PC-3 (cell line): Measurements from ENCODE around the gene FAM118B. TPM values are rescaled to one million over a fixed set of nuclear protein-coding genes. Genes with fewer than 3 reads are reported as not detected.

Experiments used
- ATAC-seq: fragments of 200-7000 bp; cut with Tn5 transposase; 2 replicates; pipeline ENCODE4 v1.9.1; 2020; ENCODE audit warnings: mild to moderate bottlenecking, moderate library complexity
- BruUV-seq: library from RNA; stranded (reverse); fragments of 400-500 nt; replicated peaks from 2 replicates; lab custom pipeline; 2021; lab: Mats Ljungman, UMichigan
- CTCF ChIA-PET: fragments of 300-600 bp; sonication (Branson Sonifier 250); formaldehyde crosslinking; loops from one replicate; lab custom pipeline; 2022; ENCODE audit warnings: antibody characterized with exemption; lab: Charles Lee
- POLR2A ChIA-PET: fragments of 300-600 bp; sonication (Branson Sonifier 250); formaldehyde crosslinking; loops from one replicate; lab custom pipeline; 2022; ENCODE audit warnings: antibody characterized with exemption; ENCODE audit not compliant: unreplicated experiment; lab: Charles Lee
- DNase-seq: peaks from one replicate; pipeline ENCODE4 v3.0.0-alpha.2; 2015
- H2AFZ ChIP-seq: fragments of 300-600 bp; sonication (generic); 2 replicates; pipeline ENCODE4 v1.6.0; 2016; ENCODE audit warnings: antibody characterized with exemption, low read length
- H3F3A ChIP-seq: fragments of 300-600 bp; sonication (generic); one replicate; pipeline ENCODE4 v1.6.0; 2017; ENCODE audit warnings: antibody characterized with exemption, low read length, control low read depth, mild to moderate bottlenecking; ENCODE audit not compliant: unreplicated experiment
- H3K27ac ChIP-seq: fragments of 300-600 bp; sonication (generic); 2 replicates; pipeline ENCODE4 v1.5.1; 2016; ENCODE audit warnings: mild to moderate bottlenecking, low read length
- H3K27me3 ChIP-seq: fragments of 300-600 bp; sonication (generic); 2 replicates; pipeline ENCODE4 v1.6.1; 2016; ENCODE audit warnings: low read length, mixed read lengths
- H3K36me3 ChIP-seq: fragments of 300-600 bp; sonication (generic); 2 replicates; pipeline ENCODE4 v1.6.1; 2016; ENCODE audit warnings: low read depth, mixed run types, low read length, mixed read lengths
- H3K4me1 ChIP-seq: fragments of 300-600 bp; sonication (generic); 2 replicates; pipeline ENCODE4 v1.5.1; 2016; ENCODE audit warnings: low read length; ENCODE audit not compliant: insufficient read depth
- H3K4me2 ChIP-seq: fragments of 300-600 bp; sonication (generic); 2 replicates; pipeline ENCODE4 v1.6.0; 2016; ENCODE audit warnings: low read length
- H3K4me3 ChIP-seq: fragments of 300-600 bp; sonication (generic); 2 replicates; pipeline ENCODE4 v1.5.1; 2016; ENCODE audit warnings: mild to moderate bottlenecking, low read length, mixed read lengths
- H3K79me2 ChIP-seq: fragments of 300-600 bp; sonication (generic); 2 replicates; pipeline ENCODE4 v1.6.1; 2017; ENCODE audit warnings: low read length, mixed read lengths
- H3K9ac ChIP-seq: fragments of 300-600 bp; sonication (generic); 2 replicates; pipeline ENCODE4 v1.6.0; 2016; ENCODE audit warnings: mild to moderate bottlenecking, low read length
- H3K9me2 ChIP-seq: fragments of 300-600 bp; sonication (generic); replicated peaks from 2 replicates; pipeline ENCODE4 v1.6.1; 2016; ENCODE audit warnings: mixed run types, low read length, mixed read lengths
- H3K9me3 ChIP-seq: fragments of 300-600 bp; sonication (generic); 2 replicates; pipeline ENCODE4 v1.6.1; 2016; ENCODE audit warnings: low read length, mixed read lengths
- H4K20me1 ChIP-seq: fragments of 300-600 bp; sonication (generic); 2 replicates; pipeline ENCODE4 v1.6.1; 2016; ENCODE audit warnings: low read length, mixed read lengths
- EZH2 ChIP-seq: fragments of 300-600 bp; sonication (generic); IDR thresholded peaks from one replicate; pipeline ENCODE4 v1.6.1; 2017; ENCODE audit warnings: antibody characterized with exemption, mild to moderate bottlenecking, low read length; ENCODE audit not compliant: unreplicated experiment
- EZH2phosphoT487 ChIP-seq: fragments of 300-600 bp; sonication (generic); IDR thresholded peaks from 2 replicates; pipeline ENCODE4 v1.6.1; 2018; ENCODE audit warnings: mild to moderate bottlenecking, antibody characterized with exemption, low read length, borderline replicate concordance
- intact Hi-C: fragments of 100-400 bp; cut with micrococcal nuclease; formaldehyde crosslinking; loops from 2 replicates; pipeline ENCODE4 v1.9.0; 2023
- total RNA-seq: library from RNA; depleted of rRNA; stranded (reverse); fragments of >200 nt; gene quantifications from 2 replicates; pipeline ENCODE4 v1.2.3, GENCODE V29; 2014
- TF ChIP-seq, protein P1 (sequence below): fragments of 300-600 bp; sonication (generic); conservative IDR thresholded peaks from 2 replicates; pipeline ENCODE4 v1.5.1; 2017; ENCODE audit warnings: antibody characterized with exemption, low read depth, mild to moderate bottlenecking, low read length

The FAM118B gene
- total RNA-seq, 1 experiment from 2014 or later: 24.3 TPM

DNA sequence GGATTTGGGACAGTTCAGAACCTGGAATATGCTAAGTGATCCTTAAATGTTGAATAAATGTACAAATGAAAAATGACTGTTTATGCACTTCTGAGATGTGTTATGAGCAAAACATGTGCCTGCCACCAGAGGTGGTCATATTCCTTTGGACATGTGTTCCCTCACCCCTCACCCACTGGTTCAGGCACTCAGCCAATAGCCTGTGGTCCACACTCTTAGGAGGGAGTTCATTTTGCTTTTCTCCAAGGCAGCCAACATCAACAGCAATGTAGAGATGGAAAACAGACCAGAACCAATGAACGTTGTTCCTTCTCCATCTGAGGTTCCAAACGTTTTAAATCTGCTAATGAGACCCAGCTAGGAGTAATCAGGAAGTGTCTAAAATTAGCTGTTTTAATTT is 44.1 kb upstream of the FAM118B start:
- Histone ChIP-seq H3K36me3 (no peaks in the 10 kb centered on the region), H3K4me3 (no peak overlapping the region), H3K4me2 (no peak overlapping the region), H3K27ac (no peak overlapping the region), H3K9me2 (no peaks in the 10 kb centered on the region), H3K9ac (no peak overlapping the region), H4K20me1 (no peaks in the 10 kb centered on the region), H3K9me3 (no peaks in the 10 kb centered on the region), H3K4me1 (no peaks in the 10 kb centered on the region), H3F3A (no peaks in the 10 kb centered on the region), H3K27me3 (no peaks in the 10 kb centered on the region), H2AFZ (no peak overlapping the region), H3K79me2 (no peaks in the 10 kb centered on the region)
- POLR2A ChIA-PET: no interaction called here
- no peak for DNase-seq
- ATAC-seq: no peak
- intact Hi-C loops: no loop called here
- TF ChIP-seq EZH2phosphoT487 (no peak), EZH2 (no peak)
- TF ChIP-seq, protein P1, sequence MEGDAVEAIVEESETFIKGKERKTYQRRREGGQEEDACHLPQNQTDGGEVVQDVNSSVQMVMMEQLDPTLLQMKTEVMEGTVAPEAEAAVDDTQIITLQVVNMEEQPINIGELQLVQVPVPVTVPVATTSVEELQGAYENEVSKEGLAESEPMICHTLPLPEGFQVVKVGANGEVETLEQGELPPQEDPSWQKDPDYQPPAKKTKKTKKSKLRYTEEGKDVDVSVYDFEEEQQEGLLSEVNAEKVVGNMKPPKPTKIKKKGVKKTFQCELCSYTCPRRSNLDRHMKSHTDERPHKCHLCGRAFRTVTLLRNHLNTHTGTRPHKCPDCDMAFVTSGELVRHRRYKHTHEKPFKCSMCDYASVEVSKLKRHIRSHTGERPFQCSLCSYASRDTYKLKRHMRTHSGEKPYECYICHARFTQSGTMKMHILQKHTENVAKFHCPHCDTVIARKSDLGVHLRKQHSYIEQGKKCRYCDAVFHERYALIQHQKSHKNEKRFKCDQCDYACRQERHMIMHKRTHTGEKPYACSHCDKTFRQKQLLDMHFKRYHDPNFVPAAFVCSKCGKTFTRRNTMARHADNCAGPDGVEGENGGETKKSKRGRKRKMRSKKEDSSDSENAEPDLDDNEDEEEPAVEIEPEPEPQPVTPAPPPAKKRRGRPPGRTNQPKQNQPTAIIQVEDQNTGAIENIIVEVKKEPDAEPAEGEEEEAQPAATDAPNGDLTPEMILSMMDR: no peak
- BruUV-seq: no TSS peak
- CTCF ChIA-PET: no interaction called here

DNA sequence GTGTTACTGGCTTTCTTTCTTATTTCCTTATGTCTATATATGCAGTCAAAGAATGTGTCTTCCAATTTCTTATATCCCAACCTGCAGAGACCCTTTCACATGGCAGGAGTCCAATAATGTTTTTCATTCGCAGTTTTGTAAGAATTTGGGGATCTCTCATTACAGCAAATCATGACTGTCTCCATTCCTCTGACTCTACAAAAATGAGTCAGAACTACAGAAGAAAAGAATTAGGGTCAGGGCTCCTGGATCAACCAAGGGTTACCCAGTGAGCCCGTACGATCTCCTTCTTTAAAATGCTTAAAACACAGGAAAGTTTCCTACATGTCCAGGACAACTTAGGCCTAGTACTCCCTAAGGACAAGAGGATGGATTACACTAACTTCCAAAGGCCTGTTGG is 42.3 kb upstream of the FAM118B start:
- Histone ChIP-seq H4K20me1 (no peaks in the 10 kb centered on the region), H3K4me3 (no peak overlapping the region), H2AFZ (no peak overlapping the region), H3K4me2 (no peak overlapping the region), H3K9me3 (no peaks in the 10 kb centered on the region), H3K9me2 (no peaks in the 10 kb centered on the region), H3K79me2 (no peaks in the 10 kb centered on the region), H3F3A (no peaks in the 10 kb centered on the region), H3K9ac (no peak overlapping the region), H3K27me3 (no peaks in the 10 kb centered on the region), H3K36me3 (no peaks in the 10 kb centered on the region), H3K27ac (no peak overlapping the region), H3K4me1 (no peaks in the 10 kb centered on the region)
- TF ChIP-seq, protein P1: no peak
- TF ChIP-seq EZH2phosphoT487 (no peak), EZH2 (no peak)
- CTCF ChIA-PET: no interaction called here
- DNase-seq (no peak), ATAC-seq (no peak)
- BruUV-seq: no TSS peak
- POLR2A ChIA-PET: no interaction called here
- intact Hi-C loops: no loop called here

DNA sequence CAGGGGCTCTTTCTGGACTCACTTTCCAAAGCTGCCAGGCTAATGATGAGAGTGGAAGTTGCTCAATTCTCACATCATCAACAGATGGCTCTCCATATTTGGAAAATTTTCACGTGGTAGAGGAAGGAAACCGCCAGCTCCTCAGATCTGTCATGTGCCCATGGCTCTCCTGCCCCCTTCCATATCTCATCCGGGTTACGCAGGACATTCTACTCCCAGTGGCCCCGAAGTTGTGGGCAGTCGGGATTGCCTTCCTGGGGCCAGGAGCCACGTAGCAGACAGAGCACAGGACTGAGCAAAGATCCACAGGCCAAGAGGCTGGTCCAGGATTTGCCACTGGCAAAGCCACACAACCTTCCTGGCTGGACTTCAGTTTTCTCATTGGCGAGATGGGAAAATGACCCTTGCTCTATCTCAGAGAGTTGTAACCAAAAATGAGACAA is 39.0 kb upstream of the FAM118B start:
- intact Hi-C loops: no loop called here
- BruUV-seq: no TSS peak

More for the DNA sequence above, 39.0 kb upstream of the FAM118B start:
- POLR2A ChIA-PET: no interaction called here
- Histone ChIP-seq H4K20me1 (no peaks in the 10 kb centered on the region), H3K4me3 (no peak overlapping the region), H2AFZ (no peak overlapping the region), H3K4me1 (no peaks in the 10 kb centered on the region), H3K36me3 (no peaks in the 10 kb centered on the region), H3K79me2 (no peaks in the 10 kb centered on the region), H3K9ac (no peak overlapping the region), H3K27me3 (no peaks in the 10 kb centered on the region), H3F3A (no peaks in the 10 kb centered on the region), H3K27ac (no peak overlapping the region), H3K4me2 (no peak overlapping the region), H3K9me2 (no peaks in the 10 kb centered on the region), H3K9me3 (no peaks in the 10 kb centered on the region)
- no peak for ATAC-seq
- DNase-seq: no peak
- TF ChIP-seq EZH2: no peak
- TF ChIP-seq EZH2phosphoT487: no peak
- TF ChIP-seq, protein P1: no peak
- CTCF ChIA-PET: no interaction called here
